Vagina (tissue), 2 donors: ENCODE data around the gene BCL2L13. TPM values are rescaled to one million over a fixed set of nuclear protein-coding genes. Genes with fewer than 3 reads are reported as not detected.
"Not testable (repeated sequence)": the region's sequence is repeated elsewhere in the genome, so short reads cannot be mapped to it uniquely, and the experiment has no call there.

ENCODE experiments used
- DNase-seq, 2 donors: peaks; one replicate each; pipeline ENCODE4 v3.0.0-alpha.2; 2017; ENCODE audit errors: extremely low spot score in 2 of 2
- H3K27ac ChIP-seq: fragments of 200-600 bp; sonication (generic); one replicate; pipeline ENCODE4 v1.5.1; 2019
- H3K27me3 ChIP-seq: fragments of 200-600 bp; sonication (generic); one replicate; pipeline ENCODE4 v1.5.1; 2019
- H3K36me3 ChIP-seq, 2 donors: fragments of 200-600 bp; sonication (generic); one replicate each; pipeline ENCODE4 v1.5.1; 2017 to 2019
- H3K4me1 ChIP-seq: fragments of 200-600 bp; sonication (generic); one replicate; pipeline ENCODE4 v1.5.1; 2019
- H3K4me3 ChIP-seq, 2 donors: fragments of 200-600 bp; sonication (generic); 1 replicate in 1 of 2; 2 replicates in 1 of 2; pipeline ENCODE4 v1.5.1; 2016 to 2019
- H3K9me3 ChIP-seq: fragments of 200-600 bp; sonication (generic); one replicate; pipeline ENCODE4 v1.5.1; 2019
- POLR2A ChIP-seq, 2 donors: fragments of 450-650 bp; IDR thresholded peaks; one replicate each; pipeline ENCODE4 v1.6.1; 2017; ENCODE audit warnings: antibody characterized with exemption in 2 of 2, mild to moderate bottlenecking in 2 of 2, moderate library complexity in 2 of 2
- POLR2AphosphoS5 ChIP-seq, 2 donors: sonication (generic); formaldehyde crosslinking; IDR thresholded peaks; one replicate each; pipeline ENCODE4 v1.9.0; 2017; ENCODE audit warnings: antibody characterized with exemption in 2 of 2, mild to moderate bottlenecking in 2 of 2, low read depth in 1 of 2; ENCODE audit not compliant: insufficient read depth in 1 of 2
- intact Hi-C: fragments of 100-400 bp; cut with DNase I; formaldehyde crosslinking; loops from one replicate; pipeline ENCODE4 v1.15.1; 2023
- total RNA-seq: library from RNA; depleted of rRNA; stranded (reverse); fragments of >200 nt; gene quantifications from one replicate; pipeline ENCODE4 v1.2.3, GENCODE V29; 2016
- TF ChIP-seq, protein P1 (sequence below), 3 experiments: fragments of 450-650 bp in 2 of 3; fragments of 200-600 bp in 1 of 3; sonication (generic) in 1 of 3; IDR thresholded peaks; one replicate each; pipeline ENCODE4 v1.5.1; 2017 to 2019; ENCODE audit warnings: antibody characterized with exemption in 3 of 3, mild to moderate bottlenecking in 2 of 3, moderate library complexity in 2 of 3

The BCL2L13 gene
- total RNA-seq, 1 donor from 2014 or later, result 41.3 TPM

DNA sequence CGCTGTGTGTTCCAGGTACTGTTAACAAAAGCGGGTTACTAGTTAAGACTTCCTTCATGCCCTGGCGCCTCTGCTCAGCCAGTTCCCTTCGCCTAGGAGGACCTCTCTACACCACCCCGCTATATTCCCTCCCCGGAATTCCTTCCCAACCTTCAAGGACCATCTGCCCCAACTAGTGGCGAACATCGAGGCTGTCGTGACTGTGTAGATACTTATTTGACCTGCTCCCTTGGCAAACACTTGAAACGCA lies 450 bp upstream of the BCL2L13 start:
- Histone ChIP-seq H3K9me3 (no peaks in the 10 kb centered on the region), H3K36me3 (no peaks in the 10 kb centered on the region), H3K4me1 (peaks cover 36% of the 10 kb centered on the region), H3K4me3 (peak overlapping the region; percentile 52 to 99), H3K27me3 (no peaks in the 10 kb centered on the region), H3K27ac (peak overlapping the region; percentile 99)
- no peak for DNase-seq
- intact Hi-C loops, result no loop called here
- TF ChIP-seq POLR2A (IDR thresholded peaks at IDR 0.05) (no peak), POLR2AphosphoS5 (IDR thresholded peaks at IDR 0.05; ENCODE audit: insufficient read depth in 1 of 2, low read depth in 1 of 2) (no peak)
- TF ChIP-seq, protein P1, sequence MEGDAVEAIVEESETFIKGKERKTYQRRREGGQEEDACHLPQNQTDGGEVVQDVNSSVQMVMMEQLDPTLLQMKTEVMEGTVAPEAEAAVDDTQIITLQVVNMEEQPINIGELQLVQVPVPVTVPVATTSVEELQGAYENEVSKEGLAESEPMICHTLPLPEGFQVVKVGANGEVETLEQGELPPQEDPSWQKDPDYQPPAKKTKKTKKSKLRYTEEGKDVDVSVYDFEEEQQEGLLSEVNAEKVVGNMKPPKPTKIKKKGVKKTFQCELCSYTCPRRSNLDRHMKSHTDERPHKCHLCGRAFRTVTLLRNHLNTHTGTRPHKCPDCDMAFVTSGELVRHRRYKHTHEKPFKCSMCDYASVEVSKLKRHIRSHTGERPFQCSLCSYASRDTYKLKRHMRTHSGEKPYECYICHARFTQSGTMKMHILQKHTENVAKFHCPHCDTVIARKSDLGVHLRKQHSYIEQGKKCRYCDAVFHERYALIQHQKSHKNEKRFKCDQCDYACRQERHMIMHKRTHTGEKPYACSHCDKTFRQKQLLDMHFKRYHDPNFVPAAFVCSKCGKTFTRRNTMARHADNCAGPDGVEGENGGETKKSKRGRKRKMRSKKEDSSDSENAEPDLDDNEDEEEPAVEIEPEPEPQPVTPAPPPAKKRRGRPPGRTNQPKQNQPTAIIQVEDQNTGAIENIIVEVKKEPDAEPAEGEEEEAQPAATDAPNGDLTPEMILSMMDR (IDR thresholded peaks at IDR 0.05), result no peak

DNA sequence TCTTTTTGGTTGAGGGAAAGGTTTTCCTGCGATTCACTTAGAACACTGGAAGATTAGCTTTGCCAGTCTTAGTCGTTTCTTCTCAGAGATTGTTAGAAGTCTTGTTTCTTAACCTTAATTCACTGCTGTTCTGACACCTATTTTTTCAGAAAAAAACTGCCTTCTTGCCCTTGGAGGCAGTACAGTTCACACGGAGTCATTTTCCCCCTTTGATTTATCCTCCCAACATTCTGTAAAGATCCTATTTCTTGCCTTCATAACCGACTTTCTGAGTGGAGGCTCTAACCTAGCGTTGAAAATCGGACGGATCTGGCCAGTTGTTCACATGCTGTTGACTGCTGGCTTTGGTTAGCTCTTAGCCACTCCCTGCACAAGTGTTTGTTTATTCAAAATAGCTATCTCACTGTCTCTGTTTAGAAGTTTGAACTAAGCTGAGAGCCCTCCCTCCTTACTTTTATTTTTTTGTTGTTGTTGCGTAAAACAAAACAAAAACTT lies 737 bp downstream of the BCL2L13 start:
- DNase-seq, result no peak
- TF ChIP-seq POLR2AphosphoS5 (IDR thresholded peaks at IDR 0.05; ENCODE audit: insufficient read depth in 1 of 2, low read depth in 1 of 2) (no peak), POLR2A (IDR thresholded peaks at IDR 0.05) (no peak)
- TF ChIP-seq, protein P1 (IDR thresholded peaks at IDR 0.05), result no peak
- Histone ChIP-seq H3K27ac (peak overlapping the region; percentile 99), H3K36me3 (no peaks in the 10 kb centered on the region), H3K4me1 (peaks cover 28% of the 10 kb centered on the region), H3K4me3 (peak overlapping the region; percentile 52 to 99), H3K9me3 (no peaks in the 10 kb centered on the region), H3K27me3 (no peaks in the 10 kb centered on the region)
- intact Hi-C loops, result no loop called here

- intact Hi-C loops, result no loop called here
- DNase-seq, result no peak
Measured at GRCh38 chr22:17641269-17641668, 2.7 kb downstream of the BCL2L13 start.

DNA sequence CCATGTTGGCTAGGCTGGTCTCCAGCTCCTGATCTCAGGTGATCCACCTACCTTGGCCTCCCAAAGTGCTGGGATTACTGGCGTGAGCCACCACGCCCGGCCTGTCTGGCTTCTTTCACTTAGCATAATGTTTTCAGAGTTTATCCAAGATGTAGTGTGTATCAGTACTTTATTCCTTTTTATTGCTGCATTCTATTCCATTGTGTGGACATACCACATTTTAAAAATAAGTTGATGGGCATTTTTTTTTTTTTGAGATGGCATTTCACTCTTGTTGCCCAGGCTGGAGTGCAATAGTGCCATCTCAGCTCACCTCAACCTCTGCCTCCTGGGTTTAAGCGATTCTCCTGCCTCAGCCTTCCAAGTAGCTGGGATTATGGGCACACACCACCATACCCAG lies 3.8 kb downstream of the BCL2L13 start:
- H3K4me3 ChIP-seq, H3K27me3 ChIP-seq, H3K9me3 ChIP-seq, H3K27ac ChIP-seq, DNase-seq, intact Hi-C loops, H3K36me3 ChIP-seq: not testable (repeated sequence)
- H3K4me1 ChIP-seq, result peaks cover 26% of the 10 kb centered on the region

More at GRCh38 chr22:17641269-17641668, 2.7 kb downstream of the BCL2L13 start:
- H3K4me3 ChIP-seq, result no peak overlapping the region
- no peak for TF ChIP-seq POLR2AphosphoS5 (IDR thresholded peaks at IDR 0.05; ENCODE audit: insufficient read depth in 1 of 2, low read depth in 1 of 2)
- TF ChIP-seq, protein P1 (IDR thresholded peaks at IDR 0.05), result no peak
- no peak for TF ChIP-seq POLR2A (IDR thresholded peaks at IDR 0.05)
- peaks cover 27% of the 10 kb centered on the region for H3K4me1 ChIP-seq
- H3K9me3 ChIP-seq, result no peaks in the 10 kb centered on the region
- no peaks in the 10 kb centered on the region for H3K27me3 ChIP-seq
- no peak overlapping the region for H3K27ac ChIP-seq
- no peaks in the 10 kb centered on the region for H3K36me3 ChIP-seq

DNA sequence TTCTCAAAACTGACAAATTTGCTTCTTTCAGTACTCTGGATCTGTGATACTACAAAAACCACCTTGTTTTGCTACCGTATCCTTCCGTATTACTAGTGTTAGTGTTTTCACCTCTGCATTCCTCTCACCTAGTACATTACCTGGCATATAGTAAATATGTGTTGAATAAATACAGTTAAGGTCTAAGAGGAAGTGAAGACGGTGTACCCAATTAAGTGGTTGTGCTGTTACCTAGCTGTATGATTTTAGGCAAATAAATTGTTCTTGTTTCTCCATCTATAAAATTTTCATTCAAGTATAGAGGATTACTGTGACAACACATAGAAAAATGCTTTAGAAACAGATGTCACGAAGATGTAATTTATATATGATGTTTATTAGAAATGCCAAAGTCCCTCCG lies 8.9 kb downstream of the BCL2L13 start:
- DNase-seq, result no peak
- no peak overlapping the region for H3K4me3 ChIP-seq
- H3K27me3 ChIP-seq, result no peaks in the 10 kb centered on the region
- no peaks in the 10 kb centered on the region for H3K36me3 ChIP-seq
- intact Hi-C loops, result no loop called here
- H3K4me1 ChIP-seq, result no peaks in the 10 kb centered on the region
- no peak overlapping the region for H3K27ac ChIP-seq
- TF ChIP-seq POLR2AphosphoS5 (IDR thresholded peaks at IDR 0.05; ENCODE audit: insufficient read depth in 1 of 2, low read depth in 1 of 2) (no peak), POLR2A (IDR thresholded peaks at IDR 0.05) (no peak)
- TF ChIP-seq, protein P1 (IDR thresholded peaks at IDR 0.05), result no peak
- no peaks in the 10 kb centered on the region for H3K9me3 ChIP-seq

DNA sequence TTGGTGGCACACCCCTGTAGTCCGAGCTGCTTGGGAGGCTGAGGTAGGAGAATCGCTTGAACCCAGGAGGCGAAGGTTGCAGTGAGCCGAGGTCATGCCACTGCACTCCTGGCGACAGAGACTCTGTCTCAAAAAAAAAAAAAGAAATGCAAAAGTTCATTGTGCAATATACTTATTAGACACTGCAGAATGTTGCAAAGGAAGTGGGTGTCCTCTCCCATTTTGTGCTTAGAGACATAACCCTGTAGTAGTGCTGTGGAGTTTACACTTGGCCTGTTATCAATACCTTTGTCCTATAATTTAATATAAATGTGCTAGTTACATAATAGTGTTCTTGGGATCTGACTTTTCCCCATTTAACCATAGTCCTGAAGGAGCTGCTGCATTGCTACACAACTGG lies 9.4 kb downstream of the BCL2L13 start:
- no peak for TF ChIP-seq POLR2A (IDR thresholded peaks at IDR 0.05)
- TF ChIP-seq, protein P1 (IDR thresholded peaks at IDR 0.05), result no peak
- TF ChIP-seq POLR2AphosphoS5 (IDR thresholded peaks at IDR 0.05; ENCODE audit: insufficient read depth in 1 of 2, low read depth in 1 of 2), result no peak
- Histone ChIP-seq H3K36me3 (no peaks in the 10 kb centered on the region), H3K4me1 (no peaks in the 10 kb centered on the region), H3K27ac (no peak overlapping the region), H3K4me3 (no peak overlapping the region), H3K9me3 (no peaks in the 10 kb centered on the region), H3K27me3 (no peaks in the 10 kb centered on the region)
- intact Hi-C loops, result no loop called here
- no peak for DNase-seq
